ENCODE results near the gene KRT7. TPM values are rescaled to one million over a fixed set of nuclear protein-coding genes. Genes with fewer than 3 reads are reported as not detected.

The KRT7 gene
- polyA plus RNA-seq, 1 of the 3 experiments (the other 2 are of a cell fraction): 5.4 TPM

DNA sequence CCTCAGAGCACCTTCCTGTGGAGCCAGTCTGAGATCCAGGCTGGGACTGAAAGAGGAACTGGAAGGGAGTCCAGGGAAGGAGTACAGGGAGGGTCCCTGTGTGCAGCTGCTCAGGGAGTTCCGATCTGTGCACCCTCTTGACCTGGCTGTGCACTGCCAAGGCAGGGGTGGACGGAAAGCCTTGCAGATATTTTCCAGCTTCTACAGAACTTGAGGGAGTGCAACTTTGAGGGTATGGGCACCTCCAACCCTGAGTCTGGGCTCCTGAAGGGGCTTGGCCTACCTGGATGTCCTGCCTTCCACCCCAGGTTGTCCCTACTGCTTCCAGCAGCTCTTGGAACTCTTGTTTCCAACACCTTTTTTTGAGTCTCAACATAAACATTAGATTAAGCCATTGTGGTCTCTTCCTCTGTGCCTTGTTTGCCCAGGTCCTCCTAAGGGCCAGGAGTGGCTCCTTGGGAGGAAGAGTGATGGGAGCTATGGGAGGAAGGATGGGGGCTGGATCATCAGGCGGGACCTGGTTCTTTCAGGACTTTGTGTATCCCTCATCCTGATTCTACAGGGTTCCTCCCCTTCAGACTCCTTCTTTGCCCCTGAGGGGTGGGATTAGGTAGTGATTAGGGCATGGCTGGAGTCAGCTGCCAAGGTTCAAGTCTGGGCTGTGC lies 3.5 kb downstream of the KRT7 start:
- Histone ChIP-seq H3K9me3 (no peaks in the 10 kb centered on the region), H3F3A (replicated peaks; ENCODE audit: insufficient read depth) (no peaks in the 10 kb centered on the region), H3K4me1 (ENCODE audit: control insufficient read depth in 1 of 2, insufficient read depth in 2 of 2, low read depth in 1 of 2, low read length in 1 of 2) (no peaks in the 10 kb centered on the region; a peak in 1 of 4 replicates), H3K4me3 (ENCODE audit: low read depth in 2 of 2, low read length in 1 of 2) (no peak overlapping the region), H3K27ac (ENCODE audit: low read depth in 2 of 2, low read length in 1 of 2) (no peak overlapping the region), H3K36me3 (replicated peaks in 1 of 2; ENCODE audit: control insufficient read depth in 1 of 2, insufficient read depth in 2 of 2, low read length in 1 of 2) (no peaks in the 10 kb centered on the region), H4K20me1 (ENCODE audit: insufficient read depth) (no peaks in the 10 kb centered on the region), H3K4me2 (no peak overlapping the region), H3K9ac (no peak overlapping the region), H3K27me3 (ENCODE audit: insufficient read depth) (no peaks in the 10 kb centered on the region), H2AFZ (ENCODE audit: low read depth) (no peak overlapping the region), H3K9me2 (no peaks in the 10 kb centered on the region), H3K79me2 (ENCODE audit: insufficient read depth) (no peaks in the 10 kb centered on the region)
- DNase-seq: peak; percentile 9
- TF ChIP-seq EP300 (IDR thresholded peaks at IDR 0.05; ENCODE audit: borderline replicate concordance in 1 of 2, low read depth in 1 of 2, low read length in 1 of 2) (no peak), FOSL2 (IDR thresholded peaks at IDR 0.05; ENCODE audit: borderline replicate concordance, low read depth) (no peak), RCOR1 (IDR thresholded peaks at IDR 0.05; ENCODE audit: low read length) (no peak), FOXJ3 (CRISPR knock-in tag; IDR thresholded peaks at IDR 0.05) (no peak), ZBTB33 (IDR thresholded peaks at IDR 0.05; ENCODE audit: borderline replicate concordance, low read depth) (no peak), CHD2 (IDR thresholded peaks at IDR 0.05; ENCODE audit: low read length, partially characterized antibody) (no peak)
- ChIA-PET POLR2A (no interaction called here), CTCF (interaction anchor here (0.8 to 2.6 kb wide), 8 partner anchors 10 to 101 kb away, joined by 3 to 22 read pairs (median 4); no protein-coding TSS in a partner anchor)
- 64% methylated on average over 3 of the region's 3 CpGs for WGBS (ENCODE audit: low lambda C conversion rate)

DNA sequence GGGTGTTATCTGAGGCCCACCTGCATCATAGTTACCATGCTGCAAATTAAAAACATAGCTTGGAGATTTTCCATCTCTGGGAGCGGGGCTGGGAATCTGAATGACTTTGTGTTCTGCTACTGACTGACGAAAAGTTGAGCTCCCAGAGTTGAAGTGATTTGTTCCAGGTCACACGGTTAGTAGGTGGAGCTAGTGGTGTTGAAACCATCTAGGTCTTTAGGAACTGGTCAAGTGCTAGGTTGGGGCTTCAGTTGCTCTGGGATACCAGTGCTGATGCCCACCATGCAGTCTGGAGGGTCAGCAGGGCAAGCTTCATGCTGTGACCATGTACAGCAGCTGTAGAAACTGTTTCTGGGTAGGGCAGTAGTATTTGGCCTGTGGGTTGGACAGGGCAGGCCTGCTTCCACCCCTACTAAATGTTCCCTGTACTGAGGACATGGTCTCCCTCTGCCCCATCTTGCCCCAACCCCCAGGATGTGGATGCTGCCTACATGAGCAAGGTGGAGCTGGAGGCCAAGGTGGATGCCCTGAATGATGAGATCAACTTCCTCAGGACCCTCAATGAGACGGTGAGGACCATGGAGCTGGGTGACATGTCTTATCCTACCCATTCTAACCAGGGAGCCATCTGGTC lies 5.3 kb downstream of the KRT7 start:
- no peak overlapping the region for H3K27ac ChIP-seq (ENCODE audit: low read depth in 2 of 2, low read length in 1 of 2)

More for the DNA sequence above, 5.3 kb downstream of the KRT7 start:
- H4K20me1 ChIP-seq (ENCODE audit: insufficient read depth): no peaks in the 10 kb centered on the region
- H3K4me3 ChIP-seq (ENCODE audit: low read depth in 2 of 2, low read length in 1 of 2): no peak overlapping the region
- CTCF ChIA-PET: interaction anchor here (0.9 to 2.9 kb wide), 8 partner anchors 8 to 213 kb away, joined by 3 to 22 read pairs (median 6); no protein-coding TSS in a partner anchor
- H3K36me3 ChIP-seq (replicated peaks in 1 of 2; ENCODE audit: control insufficient read depth in 1 of 2, insufficient read depth in 2 of 2, low read length in 1 of 2): no peaks in the 10 kb centered on the region
- H3K9me2 ChIP-seq: no peaks in the 10 kb centered on the region
- H2AFZ ChIP-seq (ENCODE audit: low read depth): no peak overlapping the region
- H3K9ac ChIP-seq: no peak overlapping the region
- TF ChIP-seq SMC3 (IDR thresholded peaks at IDR 0.05; ENCODE audit: low read depth, low read length): no peak
- TF ChIP-seq FOSL2 (IDR thresholded peaks at IDR 0.05; ENCODE audit: borderline replicate concordance, low read depth): no peak
- TF ChIP-seq RXRA (IDR thresholded peaks at IDR 0.05; ENCODE audit: borderline replicate concordance, low read depth): no peak
- TF ChIP-seq CHD2 (IDR thresholded peaks at IDR 0.05; ENCODE audit: low read length, partially characterized antibody): no peak
- TF ChIP-seq ZBTB33 (IDR thresholded peaks at IDR 0.05; ENCODE audit: borderline replicate concordance, low read depth): no peak
- TF ChIP-seq, protein P1, sequence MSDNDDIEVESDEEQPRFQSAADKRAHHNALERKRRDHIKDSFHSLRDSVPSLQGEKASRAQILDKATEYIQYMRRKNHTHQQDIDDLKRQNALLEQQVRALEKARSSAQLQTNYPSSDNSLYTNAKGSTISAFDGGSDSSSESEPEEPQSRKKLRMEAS (IDR thresholded peaks at IDR 0.05; ENCODE audit: low read depth): no peak
- no peak for TF ChIP-seq GABPA (IDR thresholded peaks at IDR 0.05; ENCODE audit: low read depth)
- H3K4me2 ChIP-seq: no peak overlapping the region
- H3K27me3 ChIP-seq (ENCODE audit: insufficient read depth): no peaks in the 10 kb centered on the region
- DNase-seq: no peak
- POLR2A ChIA-PET: no interaction called here
- no peaks in the 10 kb centered on the region for H3K9me3 ChIP-seq
- H3K79me2 ChIP-seq (ENCODE audit: insufficient read depth): no peaks in the 10 kb centered on the region
- H3F3A ChIP-seq (replicated peaks; ENCODE audit: insufficient read depth): no peaks in the 10 kb centered on the region
- WGBS (ENCODE audit: low lambda C conversion rate): 90% methylated on average over 3 of the region's 4 CpGs
- H3K4me1 ChIP-seq (ENCODE audit: control insufficient read depth in 1 of 2, insufficient read depth in 2 of 2, low read depth in 1 of 2, low read length in 1 of 2): peaks cover 0 to 6% of the 10 kb centered on the region in 2 experiments; a peak in 1 of 4 replicates

Measured in SK-N-SH (cell line).